SKM-1 treated with dmso at 0.1 percent for 144 hours (cell line): ENCODE results near the gene ETV1.

Experiments
- DNase-seq: peaks from one replicate; lab custom pipeline; 2025; ENCODE audit not compliant: unreplicated experiment; lab: John Stamatoyannopoulos, UW

ETV1 gene

GRCh38 chr7:13987395-13987794 lies 2.1 kb downstream of the ETV1 start:
- no peak for DNase-seq

GRCh38 chr7:13986208-13986607 lies 3.3 kb downstream of the ETV1 start:
- no peak for DNase-seq

GRCh38 chr7:13984831-13985685 lies 4.4 kb downstream of the ETV1 start:
- DNase-seq = no peak

- no peak for DNase-seq
Observed at GRCh38 chr7:13984061-13984460, 5.4 kb downstream of the ETV1 start.

GRCh38 chr7:13982940-13983677 lies 6.4 kb downstream of the ETV1 start:
- DNase-seq = no peak

- no peak for DNase-seq
Observed at GRCh38 chr7:13981070-13981469, 8.4 kb downstream of the ETV1 start.

GRCh38 chr7:13980474-13980873 lies 9.0 kb downstream of the ETV1 start:
- DNase-seq = no peak

GRCh38 chr7:13979671-13980435 lies 9.6 kb downstream of the ETV1 start:
- DNase-seq = no peak

- no peak for DNase-seq
Observed at GRCh38 chr7:13976594-13976993, 12.9 kb downstream of the ETV1 start.

- DNase-seq = no peak
Observed at GRCh38 chr7:13965077-13965476, 24.4 kb downstream of the ETV1 start.

GRCh38 chr7:13963925-13964324 lies 25.5 kb downstream of the ETV1 start:
- DNase-seq = no peak

GRCh38 chr7:13955494-13955893 lies 34.0 kb downstream of the ETV1 start:
- DNase-seq = no peak

GRCh38 chr7:13953368-13953767 lies 36.1 kb downstream of the ETV1 start:
- no peak for DNase-seq

GRCh38 chr7:13952921-13953320 lies 36.5 kb downstream of the ETV1 start:
- DNase-seq = no peak

- DNase-seq = no peak
Observed at GRCh38 chr7:13949939-13950338, 39.5 kb downstream of the ETV1 start.

GRCh38 chr7:13949445-13949844 lies 40.0 kb downstream of the ETV1 start:
- no peak for DNase-seq

GRCh38 chr7:13948019-13948801 lies 41.3 kb downstream of the ETV1 start:
- DNase-seq = no peak

GRCh38 chr7:13947535-13947934 lies 41.9 kb downstream of the ETV1 start:
- no peak for DNase-seq

- DNase-seq = no peak
Observed at GRCh38 chr7:13946181-13946580, 43.3 kb downstream of the ETV1 start.

GRCh38 chr7:13945670-13946069 lies 43.8 kb downstream of the ETV1 start:
- no peak for DNase-seq

- no peak for DNase-seq
Observed at GRCh38 chr7:13933536-13933935, 55.9 kb downstream of the ETV1 start.
